ENCODE data around the gene ZNF469.

The ZNF469 gene

DNA sequence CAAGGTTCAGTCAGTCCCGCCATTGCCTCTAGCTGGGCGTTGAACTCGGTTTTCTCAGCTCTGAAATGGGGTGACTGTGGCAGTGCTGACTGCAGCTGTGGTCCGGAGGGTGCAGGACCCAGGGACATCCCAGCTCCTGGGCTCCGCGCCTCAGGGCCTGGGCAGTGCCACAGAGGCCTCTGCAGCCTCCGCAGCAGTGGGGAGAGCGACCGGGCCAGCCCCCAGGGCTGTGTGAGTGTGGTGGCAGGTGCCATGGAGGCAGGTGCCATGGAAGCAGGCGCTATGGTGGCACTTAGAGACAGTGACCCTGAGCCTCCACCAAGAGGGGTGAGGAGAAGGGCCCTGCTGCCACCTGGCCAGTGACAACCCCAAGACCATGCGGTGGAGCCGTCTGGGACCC, 30.9 kb downstream of the ZNF469 start:
- DNase-seq, result no peak

DNA sequence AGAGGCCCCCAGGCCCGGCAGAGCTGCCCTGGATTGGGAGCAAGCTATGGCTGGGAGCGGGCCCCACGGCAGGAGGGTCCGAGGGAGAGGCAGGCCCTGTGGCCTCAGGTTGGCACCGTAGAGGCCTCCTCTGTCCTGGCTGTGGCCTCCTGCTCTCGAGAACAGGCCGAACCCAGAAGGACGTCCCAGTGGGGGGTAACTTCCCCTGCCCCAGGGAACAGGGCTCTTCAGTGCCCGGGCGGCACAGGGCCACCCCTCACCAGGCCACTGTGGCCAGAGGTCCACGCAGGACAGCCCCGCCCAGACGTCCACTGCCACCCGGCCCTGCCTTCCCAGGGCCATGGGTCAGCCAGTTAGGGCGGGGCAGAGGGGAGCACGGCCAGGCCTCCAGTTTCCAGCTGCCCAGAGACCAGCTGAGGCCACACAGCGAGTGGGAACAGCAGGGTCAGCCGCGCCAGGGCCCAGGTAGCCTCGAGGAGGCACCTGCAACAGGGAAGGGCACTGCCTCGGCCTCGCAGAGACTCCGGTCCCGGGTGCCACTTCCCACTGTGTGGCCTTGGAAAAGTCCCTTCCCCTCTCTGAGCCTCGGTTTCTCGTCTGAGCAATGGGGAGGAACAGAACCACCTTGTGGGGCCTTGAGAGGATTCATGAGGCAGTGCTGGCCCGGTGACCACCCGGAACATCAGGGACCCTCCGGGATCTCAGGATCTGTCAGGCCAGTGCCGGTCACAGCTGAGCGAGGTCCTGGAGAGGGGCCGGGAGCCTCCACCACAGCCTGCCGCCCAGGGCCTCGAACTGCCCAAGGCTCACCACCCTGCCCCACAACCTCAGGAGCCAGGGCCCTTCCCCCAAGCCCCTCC, 32.0 kb downstream of the ZNF469 start:
- DNase-seq, result no peak

DNA sequence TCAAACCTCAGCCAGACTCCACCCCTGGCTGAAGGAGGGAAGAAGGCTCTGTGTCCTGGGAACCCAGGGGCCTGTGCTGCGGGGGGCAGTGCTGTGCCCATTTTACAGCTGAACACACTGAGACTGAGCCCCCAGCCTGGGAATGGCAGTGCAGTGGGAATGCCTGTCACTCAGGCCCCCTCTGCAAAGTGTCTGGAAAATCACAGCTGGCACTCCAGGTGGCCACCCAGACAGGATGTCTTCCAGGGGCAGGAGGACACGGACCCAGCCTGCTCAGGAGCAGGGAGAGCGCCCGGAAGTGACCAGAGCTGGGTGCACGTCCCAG, 32.6 kb downstream of the ZNF469 start:
- no peak for DNase-seq

DNA sequence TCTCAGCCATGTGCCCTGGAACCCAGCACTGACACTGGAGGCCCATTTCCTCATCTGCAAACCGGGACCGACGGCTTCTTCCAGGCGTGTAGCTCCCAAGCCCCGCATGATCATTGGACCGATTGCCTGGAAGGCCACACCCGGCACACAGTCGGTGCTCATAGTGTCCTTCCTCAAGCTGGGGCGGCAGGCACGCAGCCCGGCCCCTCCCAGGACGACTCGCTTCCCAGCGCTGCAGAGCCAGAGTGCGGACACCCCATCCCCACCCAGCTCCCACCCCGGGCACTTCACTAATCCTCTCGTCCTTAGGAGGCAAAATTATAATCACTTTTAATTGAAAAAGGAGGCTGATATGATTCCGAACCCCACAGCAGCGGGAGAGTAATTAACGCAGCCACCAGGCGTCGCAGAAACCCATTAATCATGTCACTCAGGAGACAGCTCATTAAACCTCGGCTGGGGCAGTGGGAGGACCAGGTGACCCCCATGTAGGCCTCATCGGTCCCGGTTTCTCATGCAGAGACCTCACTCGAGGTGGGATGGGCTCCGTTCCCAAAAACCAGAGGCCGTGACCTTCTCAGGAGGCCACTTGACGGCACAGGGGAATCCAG, 33.1 kb downstream of the ZNF469 start:
- no peak for DNase-seq

DNA sequence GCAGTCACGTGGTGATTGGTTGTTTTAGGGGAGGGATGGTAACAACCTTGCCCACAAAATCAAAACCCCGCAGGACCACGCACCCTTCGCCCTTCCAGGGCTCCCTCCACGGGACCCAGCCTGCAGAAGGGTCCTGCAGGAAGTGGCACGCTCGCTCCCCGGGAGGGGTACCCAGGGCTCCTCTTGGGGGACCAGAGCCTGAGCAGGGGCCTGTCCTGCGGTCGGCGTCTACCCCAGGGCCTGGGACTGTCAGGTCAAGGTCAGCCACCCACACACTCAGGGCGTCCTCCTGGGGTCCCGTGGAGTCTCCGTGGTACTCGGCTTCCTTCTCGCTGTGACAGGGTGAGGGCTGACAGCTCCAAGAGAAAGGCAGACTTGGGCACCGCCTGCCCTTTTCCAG, 33.9 kb downstream of the ZNF469 start:
- DNase-seq, result no peak

- no peak for DNase-seq
Measured at GRCh38 chr16:88417684-88418476, 35.1 kb downstream of the ZNF469 start.

GRCh38 chr16:88418869-88419268, 36.1 kb downstream of the ZNF469 start:
- no peak for DNase-seq

DNA sequence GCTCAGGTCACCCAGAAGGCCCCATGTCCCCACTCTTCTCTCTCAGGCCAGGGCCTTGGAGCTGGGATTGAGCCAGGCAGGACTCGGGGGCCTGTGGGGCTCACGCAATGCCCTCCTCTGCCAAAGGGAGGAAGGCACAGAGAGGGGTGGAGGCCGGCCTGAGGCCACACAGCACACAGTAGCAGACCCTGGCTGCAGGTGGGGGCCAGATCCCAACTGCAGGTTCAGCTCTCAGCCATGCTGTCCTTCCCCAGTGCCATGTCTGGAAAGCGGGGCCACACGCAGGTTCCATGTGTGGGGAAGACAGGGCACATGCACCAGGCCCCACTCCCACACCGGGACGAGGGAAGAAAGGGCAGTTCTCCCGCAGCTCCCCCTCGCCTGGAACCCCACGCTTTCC, 37.0 kb downstream of the ZNF469 start:
- DNase-seq, result no peak

DNA sequence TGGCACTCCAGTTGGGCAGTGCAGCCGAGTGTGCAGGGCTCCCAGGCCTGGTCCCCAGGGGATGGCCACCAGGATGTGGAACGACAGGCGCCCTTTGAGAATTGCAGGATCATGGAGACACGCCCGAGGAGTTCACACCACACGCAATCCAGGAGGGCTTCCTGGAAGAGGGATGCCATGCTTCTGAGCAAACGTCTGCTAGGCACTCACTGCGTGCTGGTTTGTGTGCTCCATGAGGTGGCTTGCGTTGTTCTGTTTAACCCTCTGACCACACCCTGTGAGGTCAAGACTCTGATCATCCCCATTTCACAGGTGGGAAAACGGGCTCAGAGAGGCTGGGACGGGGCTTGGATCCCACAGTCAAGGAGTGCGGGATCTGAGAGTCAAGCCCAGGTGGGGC, 37.7 kb downstream of the ZNF469 start:
- DNase-seq, result no peak

DNA sequence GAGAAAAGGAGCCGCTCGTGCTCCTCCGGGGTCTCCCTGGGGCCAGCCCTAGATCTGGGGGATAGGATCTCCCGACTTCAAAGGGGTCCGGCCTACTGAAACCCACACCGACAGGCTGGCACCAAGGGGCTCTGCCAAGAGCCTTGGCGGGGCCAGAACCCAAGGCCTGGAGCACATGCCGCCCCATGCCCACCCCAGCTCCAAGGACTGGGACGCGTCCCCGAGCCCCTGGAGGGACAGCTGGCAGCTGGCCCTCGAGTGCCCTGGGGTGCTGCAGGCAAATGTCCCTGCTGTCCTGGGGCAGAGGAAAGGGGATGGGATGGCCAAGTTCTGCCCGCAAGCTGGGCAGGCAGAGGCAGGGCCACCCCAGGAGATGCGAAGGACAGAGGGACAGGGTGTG, 38.5 kb downstream of the ZNF469 start:
- DNase-seq, result no peak

- DNase-seq, result no peak
Measured at GRCh38 chr16:88421871-88422433, 39.2 kb downstream of the ZNF469 start.

DNA sequence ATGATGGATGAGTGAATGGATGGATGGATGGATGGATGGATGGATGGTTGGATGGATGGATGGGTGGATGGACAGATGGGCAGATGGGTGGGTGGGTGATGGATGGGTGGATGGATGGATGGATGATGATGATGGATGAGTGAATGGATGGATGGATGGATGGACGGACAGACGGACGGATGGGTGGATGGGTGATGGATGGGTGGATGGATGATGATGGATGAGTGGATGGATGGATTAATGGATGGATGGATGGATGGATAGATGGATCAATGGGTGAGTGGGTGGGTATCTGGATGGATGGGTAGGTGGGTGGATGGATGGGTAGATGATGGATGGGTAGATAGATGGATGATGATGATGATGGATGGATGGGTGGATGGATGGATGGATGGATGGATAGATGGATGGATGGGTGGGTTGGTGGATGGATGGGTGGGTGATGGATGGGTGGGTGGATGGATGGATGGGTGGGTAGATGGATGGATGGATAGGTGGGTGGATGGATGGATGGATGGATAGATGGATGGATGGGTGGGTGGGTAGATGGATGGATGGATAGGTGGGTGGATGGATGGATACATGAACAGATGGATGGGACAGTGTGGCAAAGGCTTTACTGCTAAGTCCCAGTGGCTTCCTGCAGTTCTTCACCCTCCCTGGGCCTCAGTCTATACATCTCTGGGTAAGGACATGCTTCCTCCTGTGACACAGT, 40.1 kb downstream of the ZNF469 start:
- DNase-seq, result no peak

GRCh38 chr16:88423448-88423850, 40.7 kb downstream of the ZNF469 start:
- DNase-seq, result no peak

DNA sequence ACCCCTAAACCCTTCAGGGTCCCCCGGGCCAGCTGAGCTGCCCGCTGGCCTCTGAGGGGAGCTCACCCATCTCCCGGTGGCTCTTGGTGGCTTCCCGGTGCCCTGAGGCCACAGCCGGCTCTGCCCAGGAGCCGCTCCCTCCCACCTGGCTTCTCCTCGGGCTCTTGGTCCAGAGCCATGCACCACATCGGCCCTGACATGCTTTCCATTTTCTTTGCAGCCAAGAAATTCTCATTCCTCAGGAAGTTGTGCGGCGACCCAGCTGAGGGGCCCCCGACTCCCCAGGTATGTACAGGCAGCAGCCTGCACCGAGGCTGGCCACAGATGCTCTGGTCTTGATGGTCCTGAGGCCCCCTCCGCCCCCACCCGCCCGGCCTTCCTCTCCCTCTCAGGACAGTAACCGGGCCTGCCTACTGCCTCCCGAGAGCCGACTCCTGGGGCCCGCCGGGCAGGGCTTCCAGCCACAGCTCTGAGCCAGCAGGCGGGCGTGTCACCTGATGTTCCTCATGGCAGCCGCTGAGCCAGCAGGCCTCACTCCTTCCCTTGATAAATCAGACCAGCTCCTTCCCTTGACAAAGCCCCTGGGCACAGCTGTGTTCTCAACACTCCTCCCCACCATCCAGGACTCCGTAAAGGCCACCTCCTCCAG, 42.0 kb downstream of the ZNF469 start:
- DNase-seq, result no peak

- no peak for DNase-seq
Measured at GRCh38 chr16:88426018-88426417, 43.3 kb downstream of the ZNF469 start.

DNA sequence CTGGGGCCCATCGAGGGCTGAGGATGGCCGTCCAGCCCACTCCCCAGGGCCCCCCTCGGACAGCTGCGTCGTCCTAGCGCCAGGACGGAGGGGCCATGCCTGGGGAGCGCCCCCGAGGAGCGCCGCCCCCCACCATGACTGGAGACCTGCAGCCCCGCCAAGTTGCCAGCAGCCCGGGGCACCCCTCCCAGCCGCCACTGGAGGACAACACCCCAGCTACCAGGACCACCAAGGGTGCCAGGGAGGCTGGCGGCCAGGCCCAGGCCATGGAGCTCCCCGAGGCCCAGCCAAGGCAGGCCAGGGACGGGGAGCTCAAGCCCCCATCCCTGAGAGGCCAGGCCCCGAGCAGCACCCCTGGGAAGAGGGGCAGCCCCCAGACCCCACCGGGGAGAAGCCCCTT, 44.6 kb downstream of the ZNF469 start:
- no peak for DNase-seq

DNA sequence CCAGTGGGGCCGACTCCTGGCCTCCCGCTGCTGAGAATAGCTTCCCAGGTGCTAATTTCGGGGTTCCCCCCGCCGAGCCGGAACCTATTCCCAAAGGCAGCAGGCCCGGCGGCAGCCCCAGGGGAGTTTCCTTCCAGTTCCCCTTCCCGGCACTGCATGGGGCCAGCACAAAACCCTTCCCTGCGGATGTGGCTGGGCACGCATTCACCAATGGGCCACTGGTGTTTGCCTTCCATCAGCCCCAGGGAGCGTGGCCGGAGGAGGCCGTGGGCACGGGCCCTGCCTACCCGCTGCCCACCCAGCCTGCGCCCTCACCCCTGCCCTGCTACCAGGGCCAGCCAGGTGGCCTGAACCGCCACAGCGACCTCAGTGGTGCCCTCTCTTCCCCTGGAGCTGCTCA, 45.4 kb downstream of the ZNF469 start:
- DNase-seq, result no peak

DNA sequence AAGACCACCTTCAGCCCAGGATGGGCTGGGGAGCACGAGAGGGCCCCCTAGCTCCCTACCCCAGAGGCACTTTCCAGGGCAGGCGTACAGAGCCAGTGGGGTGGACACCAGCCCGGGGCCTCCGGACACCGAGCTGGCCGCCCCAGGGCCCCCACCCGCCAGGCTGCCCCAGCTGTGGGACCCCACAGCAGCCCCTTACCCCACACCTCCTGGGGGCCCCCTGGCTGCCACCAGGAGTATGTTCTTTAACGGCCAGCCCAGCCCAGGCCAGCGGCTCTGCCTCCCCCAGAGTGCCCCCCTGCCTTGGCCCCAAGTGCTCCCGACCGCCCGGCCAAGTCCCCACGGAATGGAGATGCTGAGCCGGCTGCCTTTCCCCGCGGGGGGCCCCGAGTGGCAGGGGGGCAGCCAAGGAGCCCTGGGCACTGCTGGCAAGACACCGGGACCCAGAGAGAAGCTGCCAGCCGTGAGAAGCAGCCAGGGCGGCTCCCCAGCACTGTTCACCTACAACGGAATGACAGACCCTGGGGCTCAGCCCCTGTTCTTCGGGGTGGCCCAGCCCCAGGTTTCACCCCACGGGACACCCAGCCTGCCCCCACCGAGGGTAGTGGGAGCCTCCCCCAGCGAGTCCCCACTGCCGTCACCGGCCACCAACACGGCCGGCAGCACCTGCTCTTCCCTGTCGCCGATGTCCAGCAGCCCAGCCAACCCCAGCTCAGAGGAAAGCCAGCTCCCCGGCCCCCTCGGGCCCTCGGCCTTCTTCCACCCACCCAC, 46.0 kb downstream of the ZNF469 start:
- no peak for DNase-seq

DNA sequence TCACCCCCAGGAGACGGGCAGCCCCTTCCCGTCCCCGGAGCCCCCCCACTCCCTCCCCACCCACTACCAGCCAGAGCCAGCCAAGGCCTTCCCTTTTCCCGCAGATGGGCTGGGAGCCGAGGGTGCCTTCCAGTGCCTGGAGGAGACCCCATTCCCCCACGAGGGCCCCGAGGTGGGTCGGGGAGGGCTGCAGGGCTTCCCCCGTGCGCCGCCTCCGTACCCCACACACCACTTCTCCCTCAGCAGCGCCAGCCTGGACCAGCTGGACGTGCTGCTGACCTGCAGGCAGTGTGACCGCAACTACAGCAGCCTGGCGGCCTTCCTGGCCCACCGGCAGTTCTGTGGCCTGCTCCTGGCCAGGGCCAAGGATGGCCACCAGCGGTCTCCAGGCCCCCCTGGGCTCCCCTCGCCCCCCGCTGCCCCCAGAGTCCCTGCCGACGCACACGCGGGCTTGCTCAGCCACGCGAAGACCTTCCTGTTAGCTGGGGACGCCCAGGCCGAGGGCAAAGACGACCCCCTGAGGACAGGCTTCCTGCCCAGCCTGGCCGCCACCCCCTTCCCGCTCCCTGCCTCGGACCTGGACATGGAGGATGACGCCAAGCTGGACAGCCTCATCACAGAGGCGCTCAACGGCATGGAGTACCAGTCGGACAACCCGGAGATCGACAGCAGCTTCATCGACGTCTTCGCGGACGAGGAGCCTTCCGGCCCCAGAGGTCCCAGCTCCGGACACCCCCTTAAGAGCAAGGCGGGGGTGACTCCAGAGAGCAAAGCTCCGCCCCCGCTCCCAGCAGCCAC, 46.8 kb downstream of the ZNF469 start:
- no peak for DNase-seq

GRCh38 chr16:88430185-88430523, 47.4 kb downstream of the ZNF469 start:
- no peak for DNase-seq

Data from effector CD8-positive, alpha-beta T cell (primary cell).